HG02870 (cell line): ENCODE results near the gene CHRM5.
"Not testable (repeated sequence)": the region's sequence is repeated elsewhere in the genome, so short reads cannot be mapped to it uniquely, and the experiment has no call there.

ENCODE experiments used
- ATAC-seq: cut with Tn5 transposase; IDR thresholded peaks from one replicate; pipeline ENCODE4 v1.9.1; 2021; ENCODE audit warnings: mild to moderate bottlenecking, moderate library complexity; ENCODE audit not compliant: unreplicated experiment

Gene CHRM5

DNA sequence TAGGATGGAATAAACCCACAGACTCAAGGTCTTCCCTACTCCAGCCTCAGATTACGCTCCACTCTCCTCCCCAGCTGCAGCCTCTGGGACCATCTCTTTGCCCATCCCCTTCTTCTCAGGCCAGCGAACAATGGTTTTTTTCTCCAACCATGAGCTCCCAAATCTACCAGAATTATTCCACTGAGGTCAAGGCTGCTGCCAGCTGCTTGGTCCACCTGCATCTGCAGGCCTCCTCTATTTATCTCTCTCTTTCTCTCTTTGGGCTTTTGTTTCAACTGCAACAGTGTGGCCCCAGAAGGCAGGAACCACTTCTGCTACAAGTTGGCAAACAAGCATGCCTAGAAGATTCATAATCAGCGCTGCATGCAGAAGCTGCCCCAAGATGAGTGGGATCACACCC is 19.1 kb downstream of the CHRM5 start:
- ATAC-seq, result no peak

DNA sequence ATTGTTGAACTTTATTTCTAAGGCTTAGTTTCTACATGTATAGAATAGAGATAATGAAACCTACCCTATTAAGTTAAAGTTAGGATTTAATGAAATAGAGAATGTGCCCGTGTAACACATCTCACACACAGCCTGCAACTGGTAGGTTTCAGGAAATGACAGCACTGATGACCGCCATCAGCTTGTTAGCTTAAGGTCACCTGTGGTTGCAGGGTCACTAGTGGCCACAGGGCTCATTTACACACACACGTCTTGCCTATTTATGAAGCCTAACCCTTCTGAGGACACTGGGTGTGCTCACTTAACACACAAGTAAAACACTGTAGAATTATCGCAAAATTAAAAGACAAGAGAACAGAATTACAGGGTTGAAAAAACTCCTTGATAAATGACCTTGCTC is 20.1 kb downstream of the CHRM5 start:
- no peak for ATAC-seq

DNA sequence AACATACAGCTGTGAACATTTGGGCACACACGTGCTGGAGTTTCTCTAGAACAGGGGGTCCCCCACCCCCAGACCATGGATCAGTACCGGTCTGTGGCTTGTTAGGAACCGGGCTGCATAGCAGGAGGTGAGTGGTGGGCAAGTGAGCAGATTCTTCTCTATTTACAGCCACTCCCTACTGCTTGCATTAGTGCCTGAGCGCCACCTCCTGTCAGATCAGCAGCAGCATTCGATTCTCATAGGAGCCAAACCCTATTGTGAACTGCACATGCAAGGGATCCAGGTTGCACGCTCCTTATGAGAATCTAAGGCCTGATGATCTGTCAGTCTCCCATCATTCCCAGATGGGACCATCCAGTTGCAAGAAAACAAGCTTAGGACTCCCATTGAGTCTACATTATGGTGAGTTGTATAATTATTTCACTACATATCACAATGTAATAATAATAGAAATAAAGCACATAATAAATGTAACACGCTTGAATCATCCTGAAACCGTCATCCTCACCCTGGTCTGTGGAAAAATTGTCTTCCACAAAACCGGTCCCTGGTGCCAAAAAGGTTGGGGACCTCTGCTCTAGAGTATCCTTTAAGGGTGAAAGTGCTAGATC is 25.8 kb downstream of the CHRM5 start:
- no peak for ATAC-seq

DNA sequence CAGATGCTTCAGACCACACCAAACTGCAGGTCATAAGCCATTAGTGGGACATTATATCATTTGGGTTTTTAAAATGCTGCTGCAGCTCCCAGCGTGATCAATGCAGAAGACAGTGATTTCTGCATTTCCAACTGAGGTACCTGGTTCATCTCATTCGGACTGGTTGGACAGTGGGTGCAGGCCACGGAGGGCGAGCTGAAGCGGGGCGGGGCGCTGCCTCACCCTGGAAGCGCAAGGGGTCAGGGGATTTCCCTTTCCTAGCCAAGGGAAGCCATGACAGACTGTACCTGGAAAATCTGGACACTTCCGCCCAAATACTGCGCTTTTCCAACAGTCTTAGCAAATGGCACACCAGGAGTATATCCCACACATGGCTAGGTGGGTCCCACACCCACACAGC is 27.4 kb downstream of the CHRM5 start:
- not testable (repeated sequence) for ATAC-seq

DNA sequence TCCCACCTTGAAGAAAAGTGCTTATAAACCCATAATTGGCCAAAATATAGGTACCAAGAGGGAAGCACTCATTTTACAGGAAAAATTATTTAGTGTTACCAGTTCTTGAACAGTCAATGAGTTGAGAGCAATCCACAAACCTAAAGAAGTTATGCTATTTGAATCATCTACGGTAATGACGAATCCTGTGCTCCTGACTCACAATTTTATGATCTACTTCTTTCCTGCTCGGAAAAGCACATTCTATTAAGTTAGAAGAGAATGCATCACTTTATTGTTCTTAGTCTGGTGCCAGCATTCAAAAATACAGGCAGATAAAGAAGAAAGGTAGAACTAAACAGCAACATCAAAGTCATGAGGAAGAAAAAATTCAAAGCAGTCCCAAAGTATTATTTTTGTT is 33.2 kb downstream of the CHRM5 start:
- no peak for ATAC-seq

DNA sequence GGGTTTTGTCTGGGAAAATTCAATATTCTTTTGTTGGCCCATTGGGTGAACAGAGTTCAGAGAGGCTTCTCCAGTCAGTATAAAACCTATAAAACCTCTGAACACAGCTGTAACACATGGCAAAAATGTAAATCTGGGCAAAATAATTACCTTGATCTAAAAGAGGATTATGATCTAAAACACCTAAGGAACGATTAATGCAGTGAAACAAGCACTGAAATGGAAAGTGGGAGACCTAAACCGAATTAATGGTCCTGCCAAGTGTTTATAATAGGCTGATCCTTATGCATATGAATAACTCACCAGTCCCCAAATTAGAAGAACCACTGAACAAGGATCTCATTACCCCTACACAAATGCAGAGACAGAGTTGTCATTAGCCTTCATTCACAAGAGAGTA is 38.1 kb downstream of the CHRM5 start:
- ATAC-seq, result no peak

DNA sequence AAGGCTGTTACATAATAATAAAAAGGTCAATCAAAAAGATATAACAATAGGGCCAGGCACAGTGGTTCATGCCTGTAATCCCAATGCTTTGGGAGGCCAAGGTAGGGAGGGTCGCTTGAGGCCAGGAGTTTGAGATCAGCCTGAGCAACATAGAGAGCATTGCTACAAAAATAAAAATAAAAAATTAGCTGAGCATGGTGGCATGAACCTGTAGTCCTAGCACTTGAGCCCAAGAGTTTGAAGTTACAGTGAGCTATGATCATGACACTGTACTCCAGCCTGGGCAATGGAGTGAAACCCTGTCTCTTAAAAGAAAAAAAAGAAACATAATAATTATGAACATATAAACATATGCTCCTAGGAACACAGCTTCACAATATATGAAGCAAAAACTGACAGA is 41.4 kb downstream of the CHRM5 start:
- ATAC-seq, result no peak

DNA sequence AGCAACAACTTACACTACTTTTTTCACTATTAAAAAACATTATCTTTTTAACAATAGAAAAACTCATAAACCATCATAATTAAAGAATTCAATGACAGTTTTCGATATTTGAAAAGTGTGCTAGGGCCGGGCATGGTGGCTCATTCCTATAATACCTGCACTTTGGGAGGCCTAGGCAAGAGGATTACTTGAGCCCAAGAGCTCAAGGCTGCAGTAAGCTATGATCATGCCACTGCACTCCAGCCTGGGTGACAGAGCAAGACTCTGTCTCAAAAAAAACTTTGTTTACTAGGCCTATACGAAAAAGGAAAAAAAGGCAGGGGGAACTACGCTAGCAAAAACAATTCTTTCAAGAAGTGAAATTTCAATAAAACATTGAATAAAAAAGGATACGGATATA is 42.6 kb downstream of the CHRM5 start:
- no peak for ATAC-seq

DNA sequence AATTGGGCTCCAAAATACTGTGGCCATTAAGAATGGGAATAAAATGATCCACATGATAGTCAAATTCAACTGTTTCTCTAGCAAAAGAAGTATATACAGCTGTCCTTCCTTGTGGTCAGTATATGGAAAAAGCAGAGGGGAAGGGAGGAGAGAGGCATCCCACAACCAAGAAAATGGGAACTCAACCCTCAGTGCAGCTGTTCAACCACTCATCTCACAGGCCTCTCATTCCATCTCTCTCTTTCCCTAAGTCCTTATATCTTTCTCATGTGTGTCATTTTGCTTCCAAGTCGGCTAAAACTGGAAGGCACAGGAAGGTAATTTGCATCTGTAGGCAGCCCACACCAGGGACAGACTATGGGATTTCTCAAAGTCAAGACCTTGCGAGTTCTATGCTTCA is 43.2 kb downstream of the CHRM5 start:
- no peak for ATAC-seq

DNA sequence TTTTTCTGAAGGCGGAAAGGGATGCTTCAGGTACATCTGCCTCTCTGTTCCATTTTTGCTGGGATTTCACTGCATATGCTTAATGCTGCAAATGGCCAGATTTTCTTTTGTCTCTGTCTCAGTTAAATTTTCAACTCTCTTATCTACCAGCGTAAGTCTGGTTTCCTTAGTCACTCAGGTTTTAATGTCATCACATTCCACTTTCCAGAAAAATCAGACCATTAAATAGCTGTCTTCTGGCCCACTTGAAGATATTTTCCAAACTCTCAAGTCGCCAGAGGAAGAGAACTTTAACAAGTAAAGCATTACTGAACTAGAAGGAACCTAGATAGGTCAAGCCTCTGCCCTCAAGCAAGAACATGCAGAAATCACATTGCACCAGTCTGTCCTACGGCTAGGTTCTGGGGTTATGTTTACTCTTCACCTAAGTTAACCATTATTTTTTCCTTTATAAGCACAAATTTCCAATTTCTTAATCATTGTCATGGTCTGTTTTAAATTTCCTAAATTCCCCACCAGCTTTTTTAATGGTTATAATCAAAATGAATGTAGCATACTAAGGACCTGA is 44.2 kb downstream of the CHRM5 start:
- no peak for ATAC-seq

DNA sequence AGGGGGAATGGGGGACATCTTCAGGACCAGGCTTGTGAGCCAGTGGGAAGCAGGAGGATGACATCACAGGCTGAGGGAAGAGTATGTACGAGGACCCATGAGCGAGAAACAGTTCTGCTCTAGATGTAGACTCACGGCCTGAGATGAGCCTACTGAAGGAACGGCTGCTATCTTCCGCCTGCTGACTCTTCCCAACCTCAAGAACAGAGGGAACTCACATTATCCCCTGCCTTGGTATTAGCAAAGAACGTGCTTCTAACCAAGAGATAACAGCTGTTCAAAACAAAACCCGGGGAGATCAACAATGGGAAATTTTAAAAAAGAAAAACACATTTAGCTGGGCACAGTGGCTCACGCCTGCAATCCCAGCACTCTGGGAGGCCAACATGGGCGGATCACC is 45.4 kb downstream of the CHRM5 start:
- no peak for ATAC-seq

DNA sequence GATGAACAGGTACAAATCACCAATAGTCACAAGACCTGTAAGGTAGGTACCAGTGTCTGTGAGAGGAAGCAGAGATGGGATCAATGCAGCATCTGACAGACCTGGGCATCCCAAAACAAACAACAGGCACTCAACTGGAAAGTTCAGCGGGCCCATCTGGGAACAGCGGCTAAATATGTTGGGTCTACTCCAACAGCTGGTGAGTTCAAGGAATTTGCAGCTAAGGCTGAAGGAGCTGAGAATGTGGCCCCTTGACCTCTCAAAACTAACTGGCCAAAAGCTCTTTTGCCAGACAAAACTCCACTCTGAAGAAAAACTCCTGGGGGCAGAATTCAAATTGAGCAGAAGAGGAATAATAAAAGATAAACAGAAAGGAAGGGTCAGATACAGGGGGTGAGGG is 46.3 kb downstream of the CHRM5 start:
- ATAC-seq, result no peak

DNA sequence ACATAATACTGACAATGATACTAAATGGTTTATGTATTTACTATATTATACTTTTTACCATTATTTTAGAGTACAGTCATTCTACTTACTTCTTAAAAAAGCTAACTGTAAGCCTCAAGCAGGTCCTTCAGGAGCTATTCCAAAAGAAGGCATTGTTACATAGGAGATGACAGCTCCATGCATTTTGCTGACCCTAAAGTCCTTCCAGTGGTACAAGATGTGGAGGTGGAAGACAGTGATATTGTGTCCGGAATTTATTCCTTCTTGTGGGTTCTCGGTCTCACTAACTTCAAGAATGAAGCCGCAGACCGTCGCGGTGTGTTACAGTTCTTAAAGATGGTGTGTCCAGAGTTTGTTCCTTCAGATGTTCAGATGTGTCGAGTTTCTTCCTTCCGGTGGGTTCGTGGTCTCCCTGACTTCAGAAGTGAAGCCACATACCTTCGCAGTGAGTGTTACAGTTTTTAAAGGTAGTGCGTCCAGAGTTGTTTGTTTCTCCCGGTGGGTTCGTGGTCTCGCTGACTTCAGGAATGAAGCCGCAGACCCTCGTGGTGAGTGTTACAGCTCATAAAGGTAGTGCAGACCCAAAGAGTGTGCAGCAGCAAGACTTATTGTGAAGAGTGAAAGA is 49.8 kb downstream of the CHRM5 start:
- ATAC-seq, result no peak

DNA sequence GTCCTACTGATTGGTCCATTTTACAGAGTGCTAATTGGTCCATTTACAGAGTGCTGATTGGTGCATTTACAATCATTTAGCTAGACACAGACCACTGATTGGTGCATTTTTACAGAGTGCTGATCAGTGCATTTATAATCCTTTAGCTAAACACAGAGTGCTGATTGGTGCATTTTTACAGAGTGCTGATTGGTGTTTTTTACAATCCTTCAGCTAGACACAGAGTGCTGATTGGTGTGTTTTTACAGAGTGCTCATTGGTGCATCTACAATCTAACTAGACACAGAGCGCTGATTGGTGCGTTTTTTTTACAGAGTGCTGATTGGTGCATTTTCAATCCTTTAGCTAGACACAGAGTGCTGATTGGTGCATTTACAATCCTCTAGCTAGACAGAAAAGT is 50.4 kb downstream of the CHRM5 start:
- not testable (repeated sequence) for ATAC-seq

DNA sequence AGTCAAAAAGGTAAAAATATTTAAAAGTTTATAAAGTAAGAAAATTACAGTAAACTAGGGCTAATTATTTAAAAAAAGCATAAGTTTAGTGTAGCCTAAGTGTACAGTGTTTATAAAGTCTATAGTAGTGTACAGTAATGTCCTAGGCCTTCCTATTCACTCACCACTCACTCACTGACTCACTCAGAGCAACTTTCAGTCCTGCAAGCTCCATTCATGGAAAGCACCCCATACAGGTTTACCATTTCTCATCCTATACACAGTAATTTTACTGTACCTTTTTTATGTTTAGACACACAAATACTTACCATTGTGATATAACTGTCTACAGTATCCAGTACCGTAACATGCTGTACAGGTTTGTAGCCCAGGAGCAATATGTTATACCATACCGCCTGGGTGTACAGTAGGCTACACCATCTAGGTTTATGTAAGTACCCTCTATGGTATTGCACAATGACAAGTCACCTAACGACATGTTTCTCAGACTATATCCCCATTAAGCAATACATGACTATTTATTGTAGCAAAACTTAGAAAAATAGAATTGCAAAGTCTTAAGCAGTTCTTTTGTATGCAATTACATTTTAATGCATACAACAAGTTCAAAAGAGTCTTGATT is 51.2 kb downstream of the CHRM5 start:
- no peak for ATAC-seq

DNA sequence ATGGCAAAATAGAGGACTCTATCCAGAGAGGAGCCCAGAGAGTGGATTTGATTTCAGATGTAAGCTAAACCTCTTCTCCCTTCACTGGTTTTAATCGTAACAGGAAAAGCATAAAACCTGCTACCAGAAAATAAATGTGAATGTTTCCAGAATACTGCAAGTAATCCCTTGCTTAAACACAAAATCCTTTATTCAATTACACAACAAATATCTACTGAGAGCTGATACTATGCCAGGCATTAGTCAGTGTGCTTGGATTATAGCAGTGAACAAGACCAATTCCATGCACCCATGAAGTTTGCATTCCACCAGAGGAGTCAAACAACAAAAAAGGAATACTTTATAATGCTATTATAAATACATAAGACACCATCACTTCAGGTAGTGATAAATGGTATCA is 55.6 kb downstream of the CHRM5 start:
- no peak for ATAC-seq

DNA sequence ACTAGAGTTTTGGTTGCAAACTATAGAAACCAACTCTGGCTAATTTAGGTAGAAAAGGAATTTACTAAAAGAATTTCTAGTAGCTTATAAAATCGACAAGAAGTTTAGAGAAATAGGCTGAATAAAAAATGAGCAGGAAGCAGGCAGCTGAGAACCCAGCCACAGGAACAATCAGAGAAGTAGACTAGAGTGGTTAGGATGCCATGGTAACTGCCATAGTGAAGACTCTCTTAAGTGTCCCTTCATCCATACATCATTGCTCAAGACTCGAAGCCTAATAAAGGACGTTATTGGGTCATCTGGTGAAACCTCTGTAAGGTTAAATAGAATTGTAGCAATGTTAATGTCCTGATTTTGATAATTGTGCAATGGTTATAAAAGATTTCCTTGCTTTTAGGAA is 57.0 kb downstream of the CHRM5 start:
- no peak for ATAC-seq

DNA sequence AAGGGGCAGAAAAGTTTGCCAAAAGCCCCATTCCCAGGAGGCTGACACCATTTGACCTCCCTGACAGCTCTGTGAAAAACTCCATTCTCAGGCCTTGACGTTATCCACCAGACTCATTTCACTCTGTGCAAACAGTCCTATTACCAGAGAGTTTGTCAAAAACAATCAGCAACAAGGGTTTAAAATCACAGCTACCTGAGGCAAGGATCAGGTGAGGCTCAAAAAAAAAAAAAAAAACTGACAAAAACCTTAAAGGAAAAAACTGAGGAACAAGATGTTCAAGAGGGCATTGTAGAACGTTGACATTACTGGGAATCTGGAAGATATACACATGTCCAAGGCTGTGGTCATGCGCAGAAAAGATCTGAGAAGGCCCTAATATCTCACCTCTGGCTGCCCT is 59.3 kb downstream of the CHRM5 start:
- ATAC-seq, result no peak

DNA sequence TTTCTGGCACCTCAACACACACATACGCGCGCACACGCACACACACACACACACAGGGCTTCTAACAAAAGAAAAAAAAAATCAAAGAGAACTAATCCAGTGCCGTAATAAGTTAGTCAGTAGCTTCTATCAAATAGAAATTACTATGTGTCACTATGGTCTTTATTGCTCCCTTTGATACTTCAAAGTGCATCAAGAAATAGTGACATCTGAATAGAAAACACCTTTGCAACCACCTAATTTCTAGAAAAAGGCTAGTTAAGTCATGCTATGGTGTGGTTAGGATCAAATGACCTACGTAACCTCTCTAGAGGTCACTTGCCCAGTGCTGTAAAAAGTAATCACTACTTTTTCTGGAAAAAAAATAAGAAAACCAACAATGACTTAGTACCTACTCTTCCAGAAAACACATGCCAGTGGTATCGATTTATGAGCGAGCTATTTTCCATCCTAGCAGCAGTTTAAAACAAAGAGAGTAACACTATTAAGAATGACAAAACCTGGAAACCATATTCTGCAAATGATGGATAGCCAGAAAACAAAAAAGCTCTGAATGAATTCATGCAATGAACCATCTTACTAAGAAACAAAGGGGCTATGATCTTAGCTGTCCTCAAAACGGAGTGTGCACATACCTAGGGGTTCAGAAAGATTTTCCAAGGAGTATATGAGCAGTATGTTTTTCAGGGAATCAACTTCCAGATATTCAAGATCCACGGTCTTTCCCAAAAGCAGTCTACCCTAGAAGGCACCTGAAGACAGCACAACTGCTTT is 63.9 kb downstream of the CHRM5 start:
- ATAC-seq, result no peak

DNA sequence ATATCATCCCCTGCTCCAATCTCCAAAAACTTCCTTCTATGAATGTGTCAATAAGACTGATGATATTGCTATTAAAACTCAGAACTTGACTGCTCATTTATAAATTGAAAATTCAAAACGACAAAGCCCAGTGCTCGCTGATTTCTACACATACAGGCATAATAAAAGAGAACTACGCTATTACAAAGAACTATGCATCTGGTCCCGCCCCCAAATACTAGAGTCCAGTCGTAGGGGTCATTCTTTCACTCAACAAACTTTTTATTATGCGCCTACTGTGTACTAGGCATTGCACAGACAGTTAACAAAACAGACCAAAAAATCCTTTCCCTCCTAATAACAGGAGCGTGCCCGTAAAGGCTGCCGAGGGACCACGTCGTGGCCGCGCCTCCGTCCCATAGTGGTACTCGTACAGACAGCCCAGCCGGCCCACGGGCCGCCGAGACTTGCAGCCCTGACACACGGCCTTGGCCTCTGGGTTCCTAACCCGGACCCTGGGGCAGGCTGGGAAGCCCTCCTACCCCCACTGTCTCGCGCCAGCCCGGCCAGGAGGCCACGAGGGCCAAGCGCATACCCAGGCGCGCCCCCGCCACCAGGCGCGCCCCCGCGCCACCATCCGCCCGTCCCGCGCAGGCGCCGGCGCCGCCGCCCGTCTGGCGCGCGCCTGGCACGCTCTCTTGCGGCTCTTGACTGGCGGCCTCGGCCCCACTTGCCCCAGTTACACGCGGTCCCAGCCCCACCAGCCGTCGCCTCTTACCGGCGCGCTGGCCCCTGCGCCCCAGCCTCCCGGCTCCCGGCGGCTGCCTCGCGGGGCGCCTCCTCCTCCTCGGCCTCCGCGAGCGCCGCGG is 70.0 kb downstream of the CHRM5 start:
- peak; percentile 61 for ATAC-seq
